Activated B cell treated with CpG ODN at 0.5 μM for 24 hours (primary cell): ENCODE measurements around the gene ADCY2. TPM values are rescaled to one million over a fixed set of nuclear protein-coding genes. Genes with fewer than 3 reads are reported as not detected.

Source experiments
- ATAC-seq: fragments of 200-7000 bp; cut with Tn5 transposase; one replicate; pipeline ENCODE4 v1.10.0; 2021; ENCODE audit warnings: low read depth, mild to moderate bottlenecking, moderate library complexity
- CTCF ChIA-PET: fragments of 350-600 bp; sonication (Branson Sonifier 250); formaldehyde crosslinking; loops from one replicate; lab custom pipeline; 2021; ENCODE audit warnings: antibody characterized with exemption; lab: Charles Lee
- POLR2A ChIA-PET: fragments of 350-600 bp; sonication (Branson Sonifier 250); formaldehyde crosslinking; loops from one replicate; lab custom pipeline; 2021; ENCODE audit warnings: antibody characterized with exemption; lab: Charles Lee
- DNase-seq: peaks from one replicate; pipeline ENCODE4 v3.0.0; 2022
- H3K27ac Mint-ChIP-seq: one replicate; pipeline ENCODE4 v1.8.0; 2020; ENCODE audit warnings: mixed read lengths
- H3K27me3 Mint-ChIP-seq: one replicate; pipeline ENCODE4 v1.8.0; 2021; ENCODE audit warnings: mixed read lengths
- H3K36me3 Mint-ChIP-seq: one replicate; pipeline ENCODE4 v1.8.0; 2021; ENCODE audit warnings: low read depth, mixed read lengths
- H3K4me1 Mint-ChIP-seq: one replicate; pipeline ENCODE4 v1.8.0; 2021; ENCODE audit warnings: mixed read lengths
- H3K4me3 Mint-ChIP-seq: one replicate; pipeline ENCODE4 v1.8.0; 2020; ENCODE audit warnings: mild to moderate bottlenecking, mixed read lengths
- H3K9me3 Mint-ChIP-seq: one replicate; pipeline ENCODE4 v1.8.0; 2020; ENCODE audit warnings: mixed read lengths
- CTCF ChIP-seq: fragments of 200-600 bp; IDR thresholded peaks from one replicate; pipeline ENCODE4 v1.8.0; 2022; ENCODE audit warnings: antibody characterized with exemption, mild to moderate bottlenecking
- intact Hi-C: fragments of 100-400 bp; cut with micrococcal nuclease; formaldehyde crosslinking; loops from one replicate; pipeline ENCODE4 v1.15.1; 2024
- total RNA-seq: library from RNA; stranded (reverse); gene quantifications from 2 replicates; pipeline ENCODE4 v1.2.3, GENCODE V29; 2022

The ADCY2 gene
- total RNA-seq, 1 donor from 2014 or later: not detected

- no peaks in the 10 kb centered on the region for H3K9me3 Mint-ChIP-seq
- POLR2A ChIA-PET: no interaction called here
- H3K4me3 Mint-ChIP-seq: no peak overlapping the region
- no peak overlapping the region for H3K27ac Mint-ChIP-seq
- TF ChIP-seq CTCF: no peak
- no peaks in the 10 kb centered on the region for H3K27me3 Mint-ChIP-seq
- H3K36me3 Mint-ChIP-seq: no peaks in the 10 kb centered on the region
- CTCF ChIA-PET: no interaction called here
- no peaks in the 10 kb centered on the region for H3K4me1 Mint-ChIP-seq
- intact Hi-C loops: no loop called here
- DNase-seq: no peak
- ATAC-seq: no peak
Measured at GRCh38 chr5:7714697-7715096, 318.8 kb downstream of the ADCY2 start.

DNA sequence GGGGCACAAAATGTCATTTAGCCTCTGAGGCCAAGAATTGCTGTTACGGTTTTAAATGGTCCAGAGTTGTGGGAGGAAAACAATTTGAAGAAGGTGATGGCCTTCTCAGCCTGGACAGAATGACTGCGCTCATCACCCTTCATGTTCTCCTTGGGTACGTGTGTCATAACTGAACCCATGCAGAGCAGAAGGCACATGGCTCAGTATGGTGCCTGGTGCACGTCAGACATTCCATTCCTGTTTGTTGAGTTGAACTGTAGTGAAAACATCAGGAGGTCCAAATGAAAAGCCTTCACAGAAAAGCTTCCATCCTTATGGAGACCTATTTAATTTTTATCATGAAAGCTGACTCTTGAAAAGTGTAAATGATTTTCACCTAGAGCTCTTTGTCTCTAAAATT lies 321.8 kb downstream of the ADCY2 start:
- Mint-ChIP-seq H3K9me3 (no peaks in the 10 kb centered on the region), H3K27ac (no peak overlapping the region), H3K27me3 (no peaks in the 10 kb centered on the region), H3K4me1 (no peaks in the 10 kb centered on the region), H3K4me3 (no peak overlapping the region), H3K36me3 (no peaks in the 10 kb centered on the region)
- no peak for TF ChIP-seq CTCF
- ATAC-seq (no peak), DNase-seq (no peak)
- intact Hi-C loops: no loop called here
- POLR2A ChIA-PET: no interaction called here
- CTCF ChIA-PET: no interaction called here

GRCh38 chr5:7728076-7728475 lies 332.1 kb downstream of the ADCY2 start:
- TF ChIP-seq CTCF: no peak
- intact Hi-C loops: no loop called here
- Mint-ChIP-seq H3K4me1 (no peaks in the 10 kb centered on the region), H3K27me3 (no peaks in the 10 kb centered on the region), H3K27ac (no peak overlapping the region), H3K9me3 (no peaks in the 10 kb centered on the region), H3K36me3 (no peaks in the 10 kb centered on the region), H3K4me3 (no peak overlapping the region)
- DNase-seq (no peak), ATAC-seq (no peak)
- POLR2A ChIA-PET: no interaction called here
- CTCF ChIA-PET: no interaction called here

GRCh38 chr5:7741415-7742065 lies 345.6 kb downstream of the ADCY2 start:
- Mint-ChIP-seq H3K9me3 (no peaks in the 10 kb centered on the region), H3K27me3 (peaks cover 5% of the 10 kb centered on the region), H3K4me1 (no peaks in the 10 kb centered on the region), H3K4me3 (no peak overlapping the region), H3K36me3 (no peaks in the 10 kb centered on the region), H3K27ac (no peak overlapping the region)
- ChIA-PET CTCF (no interaction called here), POLR2A (no interaction called here)
- ATAC-seq (no peak), DNase-seq (no peak)
- intact Hi-C loops: no loop called here
- TF ChIP-seq CTCF: no peak

GRCh38 chr5:7742241-7742656 lies 346.3 kb downstream of the ADCY2 start:
- ChIA-PET POLR2A (no interaction called here), CTCF (no interaction called here)

More at GRCh38 chr5:7742241-7742656, 346.3 kb downstream of the ADCY2 start:
- H3K4me3 Mint-ChIP-seq: no peak overlapping the region
- no peaks in the 10 kb centered on the region for H3K9me3 Mint-ChIP-seq
- H3K27me3 Mint-ChIP-seq: peaks cover 5% of the 10 kb centered on the region
- no peak overlapping the region for H3K27ac Mint-ChIP-seq
- H3K36me3 Mint-ChIP-seq: no peaks in the 10 kb centered on the region
- DNase-seq (no peak), ATAC-seq (no peak)
- H3K4me1 Mint-ChIP-seq: no peaks in the 10 kb centered on the region
- intact Hi-C loops: no loop called here
- no peak for TF ChIP-seq CTCF
